ENCODE measurements around the gene PPP3CA. TPM values are rescaled to one million over a fixed set of nuclear protein-coding genes. Genes with fewer than 3 reads are reported as not detected.

The PPP3CA gene
- total and polyA plus RNA-seq, 2 of the 8 experiments (the other 6 are each of a cell fraction or from before 2014, with no cell fraction given) = 7.9 to 35.0 TPM

DNA sequence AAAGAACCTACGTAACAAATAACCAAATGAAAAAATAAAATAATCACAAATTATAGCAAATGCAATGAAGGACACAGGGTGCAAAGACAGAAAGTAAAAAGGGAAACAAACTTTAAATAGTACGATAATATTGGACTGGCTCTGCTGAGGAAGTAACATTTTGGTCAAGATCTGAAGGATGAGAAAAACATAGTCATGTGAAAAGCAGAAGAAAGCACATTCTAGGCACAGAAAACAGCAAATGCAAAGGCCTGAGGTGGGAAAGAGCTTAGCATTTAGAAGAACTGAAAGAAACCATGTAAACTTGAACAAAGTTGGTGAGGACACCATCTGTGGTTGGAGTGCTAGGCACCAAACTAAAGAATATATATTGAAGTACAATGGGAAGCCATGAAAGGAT lies 111.2 kb downstream of the PPP3CA start:
- Histone ChIP-seq H3K4ac (replicated peaks; ENCODE audit: insufficient read length, low read depth, low read length) (no peak overlapping the region), H3K18ac (ENCODE audit: extremely low read depth, low read length) (no peak overlapping the region), H2BK5ac (ENCODE audit: low read depth, low read length) (no peak overlapping the region), H4K5ac (ENCODE audit: insufficient read length, low read depth, low read length) (no peak overlapping the region), H3K27ac (ENCODE audit: low read depth, low read length) (no peak overlapping the region), H3K56ac (replicated peaks; ENCODE audit: insufficient read length, low read depth, low read length) (no peak overlapping the region), H2BK15ac (ENCODE audit: low read length) (no peak overlapping the region), H3K14ac (ENCODE audit: insufficient read length) (no peak overlapping the region), H2BK20ac (ENCODE audit: low read length) (no peak overlapping the region), H4K8ac (ENCODE audit: extremely low read depth, insufficient read depth, low read length) (no peak overlapping the region), H3K9me3 (ENCODE audit: insufficient read depth in 2 of 2, low read depth in 1 of 2, low read length in 1 of 2) (no peaks in the 10 kb centered on the region), H2AFZ (ENCODE audit: low read length) (no peak overlapping the region), H3K79me2 (ENCODE audit: control insufficient read depth in 1 of 2, insufficient read depth in 2 of 2, low read length in 2 of 2) (peaks cover 0 to 64% of the 10 kb centered on the region in 2 experiments; a peak in 2 of 4 replicates), H4K91ac (replicated peaks; ENCODE audit: insufficient read length, low read length) (no peak overlapping the region), H2BK12ac (ENCODE audit: low read depth, low read length) (no peak overlapping the region), H3K4me2 (ENCODE audit: insufficient read depth in 1 of 2, low read depth in 2 of 2, low read length in 2 of 2) (no peak overlapping the region), H3K23ac (ENCODE audit: insufficient read length) (no peak overlapping the region), H3K27me3 (replicated peaks in 1 of 4; ENCODE audit: control insufficient read depth in 3 of 4, extremely low read depth in 1 of 4, insufficient read depth in 3 of 4, low read length in 3 of 4) (no peaks in the 10 kb centered on the region), H3K23me2 (ENCODE audit: low read depth, low read length) (no peaks in the 10 kb centered on the region), H3K79me1 (ENCODE audit: low read depth, low read length) (peaks cover 3% of the 10 kb centered on the region; the same call in 1 of the 2 replicates), H4K20me1 (replicated peaks in 1 of 2; ENCODE audit: control insufficient read depth in 1 of 2, insufficient read depth in 2 of 2, low read length in 2 of 2) (peaks cover 0 to 2% of the 10 kb centered on the region in 2 experiments), H2AK5ac (ENCODE audit: low read depth, low read length) (no peak overlapping the region), H3K9ac (replicated peaks in 1 of 4; ENCODE audit: extremely low read depth in 1 of 4, low read depth in 3 of 4, low read length in 3 of 4) (no peak overlapping the region), H2BK120ac (replicated peaks; ENCODE audit: low read depth, low read length) (no peak overlapping the region), H3K4me1 (replicated peaks in 1 of 4; ENCODE audit: control insufficient read depth in 3 of 4, insufficient read depth in 4 of 4, low read length in 3 of 4) (peaks cover 0 to 4% (median 1%) of the 10 kb centered on the region in 4 experiments; a peak in 2 of 7 replicates), H3K4me3 (ENCODE audit: extremely low read depth in 1 of 4, insufficient read depth in 2 of 4, low read depth in 3 of 4, low read length in 4 of 4) (no peak overlapping the region), H3K36me3 (ENCODE audit: control insufficient read depth in 2 of 4, insufficient read depth in 4 of 4, low read length in 3 of 4) (no peaks in the 10 kb centered on the region)
- no peak for DNase-seq (ENCODE audit: low read depth in 1 of 2, low spot score in 2 of 2)
- WGBS, 2 experiments (ENCODE audit: extremely low coverage in 1 of 2, insufficient coverage in 1 of 2, insufficient read length in 1 of 2, insufficient replicate concordance in 2 of 2, low coverage in 1 of 2, low lambda C conversion rate in 2 of 2, missing lambda C conversion rate in 1 of 2) = 88% methylated on average over 2 of the region's 2 CpGs; no CpG with 5 or more reads in 1 of the 2 experiments
- ChIA-PET POLR2A (ENCODE audit: partially characterized antibody) (no interaction called here), CTCF (ENCODE audit: partially characterized antibody) (no interaction called here)
- no peak for FAIRE-seq
- TF ChIP-seq RBBP5 (IDR thresholded peaks at IDR 0.05; ENCODE audit: borderline replicate concordance, low read depth, low read length) = no peak
- TF ChIP-seq, protein P1, sequence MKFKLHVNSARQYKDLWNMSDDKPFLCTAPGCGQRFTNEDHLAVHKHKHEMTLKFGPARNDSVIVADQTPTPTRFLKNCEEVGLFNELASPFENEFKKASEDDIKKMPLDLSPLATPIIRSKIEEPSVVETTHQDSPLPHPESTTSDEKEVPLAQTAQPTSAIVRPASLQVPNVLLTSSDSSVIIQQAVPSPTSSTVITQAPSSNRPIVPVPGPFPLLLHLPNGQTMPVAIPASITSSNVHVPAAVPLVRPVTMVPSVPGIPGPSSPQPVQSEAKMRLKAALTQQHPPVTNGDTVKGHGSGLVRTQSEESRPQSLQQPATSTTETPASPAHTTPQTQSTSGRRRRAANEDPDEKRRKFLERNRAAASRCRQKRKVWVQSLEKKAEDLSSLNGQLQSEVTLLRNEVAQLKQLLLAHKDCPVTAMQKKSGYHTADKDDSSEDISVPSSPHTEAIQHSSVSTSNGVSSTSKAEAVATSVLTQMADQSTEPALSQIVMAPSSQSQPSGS (IDR thresholded peaks at IDR 0.05; ENCODE audit: low read length) = no peak
- TF ChIP-seq RAD21 (IDR thresholded peaks at IDR 0.05 in 1 of 2, conservative IDR thresholded peaks at IDR 0.05 in 1 of 2; ENCODE audit: low read depth in 2 of 2, low read length in 2 of 2) = no peak
- TF ChIP-seq TCF12 (IDR thresholded peaks at IDR 0.05; ENCODE audit: low read depth, low read length) = no peak
- TF ChIP-seq YY1 (IDR thresholded peaks at IDR 0.05; ENCODE audit: low read depth, low read length) = no peak
- TF ChIP-seq, protein P2, sequence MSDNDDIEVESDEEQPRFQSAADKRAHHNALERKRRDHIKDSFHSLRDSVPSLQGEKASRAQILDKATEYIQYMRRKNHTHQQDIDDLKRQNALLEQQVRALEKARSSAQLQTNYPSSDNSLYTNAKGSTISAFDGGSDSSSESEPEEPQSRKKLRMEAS (IDR thresholded peaks at IDR 0.05) = no peak
- no peak for TF ChIP-seq RFX5 (IDR thresholded peaks at IDR 0.05; ENCODE audit: borderline replicate concordance, low read depth, low read length)
- TF ChIP-seq SP4 (IDR thresholded peaks at IDR 0.05; ENCODE audit: low read length) = no peak
- TF ChIP-seq KDM1A (IDR thresholded peaks at IDR 0.05; ENCODE audit: borderline replicate concordance, low read length) = no peak
- no peak for TF ChIP-seq POLR2AphosphoS5 (IDR thresholded peaks at IDR 0.05; ENCODE audit: low read depth, low read length)
- TF ChIP-seq BCL11A (IDR thresholded peaks at IDR 0.05; ENCODE audit: low read depth in 2 of 2, low read length in 2 of 2) = no peak
- no peak for TF ChIP-seq SIN3A (conservative IDR thresholded peaks at IDR 0.05 in 1 of 2, IDR thresholded peaks at IDR 0.05 in 1 of 2; ENCODE audit: low read depth in 1 of 2, low read length in 2 of 2)

All from H1 (cell line).